PC-9 (cell line): ENCODE results near the gene GRHL1. TPM values are rescaled to one million over a fixed set of nuclear protein-coding genes. Genes with fewer than 3 reads are reported as not detected.

ENCODE experiments used
- BruUV-seq: library from RNA; stranded (reverse); fragments of 400-500 nt; replicated peaks from 2 replicates; lab custom pipeline; 2021; lab: Mats Ljungman, UMichigan
- CTCF ChIA-PET: fragments of 300-600 bp; sonication (Branson Sonifier 250); formaldehyde crosslinking; loops from one replicate; lab custom pipeline; 2022; ENCODE audit warnings: antibody characterized with exemption; lab: Charles Lee
- POLR2A ChIA-PET: fragments of 300-600 bp; sonication (Branson Sonifier 250); formaldehyde crosslinking; loops from one replicate; lab custom pipeline; 2022; ENCODE audit warnings: antibody characterized with exemption; ENCODE audit not compliant: unreplicated experiment; lab: Charles Lee
- DNase-seq, 2 experiments: peaks; one replicate each; pipeline versions ENCODE4 v3.0.0 to v3.0.0-alpha.2; 2015 to 2022; ENCODE audit warnings: mixed read lengths in 1 of 2
- H2AFZ ChIP-seq: fragments of 200-600 bp; sonication (generic); 2 replicates; pipeline ENCODE4 v1.8.1; 2017; ENCODE audit warnings: antibody characterized with exemption
- H3F3A ChIP-seq: fragments of 200-600 bp; sonication (generic); 2 replicates; pipeline ENCODE4 v1.8.1; 2017; ENCODE audit warnings: antibody characterized with exemption, mild to moderate bottlenecking, low read depth; ENCODE audit not compliant: insufficient read depth
- H3K27ac ChIP-seq: fragments of 200-600 bp; sonication (generic); 2 replicates; pipeline ENCODE4 v1.6.1; 2016; ENCODE audit warnings: mixed run types
- H3K27me3 ChIP-seq: fragments of 200-600 bp; sonication (generic); 2 replicates; pipeline ENCODE4 v1.6.1; 2016; ENCODE audit warnings: low read depth, mixed run types; ENCODE audit not compliant: insufficient read depth
- H3K36me3 ChIP-seq: fragments of 200-600 bp; sonication (generic); 2 replicates; pipeline ENCODE4 v1.6.1; 2016; ENCODE audit warnings: low read depth, mixed run types
- H3K4me1 ChIP-seq: fragments of 200-600 bp; sonication (generic); replicated peaks from 2 replicates; pipeline ENCODE4 v1.6.1; 2016; ENCODE audit warnings: mixed run types; ENCODE audit not compliant: insufficient read depth
- H3K4me2 ChIP-seq: fragments of 200-600 bp; sonication (generic); 2 replicates; pipeline ENCODE4 v1.6.1; 2017; ENCODE audit warnings: mixed run types
- H3K4me3 ChIP-seq: fragments of 200-600 bp; sonication (generic); 2 replicates; pipeline ENCODE4 v1.6.1; 2016; ENCODE audit warnings: mixed run types
- H3K79me2 ChIP-seq: fragments of 200-600 bp; sonication (generic); 2 replicates; pipeline ENCODE4 v1.6.1; 2017; ENCODE audit warnings: low read depth, mixed run types
- H3K9me2 ChIP-seq: fragments of 200-600 bp; sonication (generic); 2 replicates; pipeline ENCODE4 v1.8.1; 2017; ENCODE audit warnings: mild to moderate bottlenecking; ENCODE audit not compliant: insufficient read depth
- H3K9me3 ChIP-seq: fragments of 200-600 bp; sonication (generic); 2 replicates; pipeline ENCODE4 v1.8.1; 2016; ENCODE audit warnings: low read depth; ENCODE audit not compliant: insufficient read depth
- H4K20me1 ChIP-seq: fragments of 200-600 bp; sonication (generic); 2 replicates; pipeline ENCODE4 v1.8.1; 2017; ENCODE audit not compliant: insufficient read depth
- CTCF ChIP-seq: fragments of 200-600 bp; sonication (generic); conservative IDR thresholded peaks from 2 replicates; pipeline ENCODE4 v1.6.1; 2017; ENCODE audit warnings: mixed run types, antibody characterized with exemption, mild to moderate bottlenecking, moderate library complexity
- EZH2 ChIP-seq: fragments of 200-600 bp; sonication (generic); IDR thresholded peaks from 2 replicates; pipeline ENCODE4 v1.8.0; 2017; ENCODE audit warnings: antibody characterized with exemption, low read depth
- intact Hi-C: fragments of 100-400 bp; cut with micrococcal nuclease; formaldehyde crosslinking; loops from one replicate; pipeline ENCODE4 v1.10.0; 2022; ENCODE audit not compliant: unreplicated experiment
- total RNA-seq: library from RNA; stranded (reverse); gene quantifications from 2 replicates; pipeline ENCODE4 v1.2.3, GENCODE V29; 2021

GRHL1 gene
- total RNA-seq, 1 experiment from 2014 or later, result 10.6 TPM

GRCh38 chr2:10022041-10022421 is 70.5 kb downstream of the GRHL1 start:
- no TSS peak for BruUV-seq
- no peaks in the 10 kb centered on the region for H4K20me1 ChIP-seq
- H3F3A ChIP-seq, result no peaks in the 10 kb centered on the region; the same call in 1 of the 2 replicates
- CTCF ChIA-PET, result no interaction called here
- H3K27me3 ChIP-seq, result no peaks in the 10 kb centered on the region
- H3K4me2 ChIP-seq, result no peak overlapping the region
- no peaks in the 10 kb centered on the region for H3K4me1 ChIP-seq
- no peak overlapping the region for H3K27ac ChIP-seq
- TF ChIP-seq EZH2, result no peak
- TF ChIP-seq CTCF, result no peak
- no peaks in the 10 kb centered on the region for H3K79me2 ChIP-seq
- no peak overlapping the region for H2AFZ ChIP-seq
- intact Hi-C loops, result no loop called here
- no peak overlapping the region for H3K4me3 ChIP-seq
- no peaks in the 10 kb centered on the region for H3K9me3 ChIP-seq
- POLR2A ChIA-PET, result no interaction called here
- no peaks in the 10 kb centered on the region for H3K9me2 ChIP-seq
- no peaks in the 10 kb centered on the region for H3K36me3 ChIP-seq
- DNase-seq, result no peak

GRCh38 chr2:10022445-10022844 is 71.0 kb downstream of the GRHL1 start:
- DNase-seq, result no peak
- Histone ChIP-seq H3K36me3 (no peaks in the 10 kb centered on the region), H3K9me2 (no peaks in the 10 kb centered on the region), H3F3A (no peaks in the 10 kb centered on the region; the same call in 1 of the 2 replicates), H2AFZ (no peak overlapping the region), H3K4me3 (no peak overlapping the region), H3K4me2 (no peak overlapping the region), H3K9me3 (no peaks in the 10 kb centered on the region), H3K4me1 (no peaks in the 10 kb centered on the region), H4K20me1 (no peaks in the 10 kb centered on the region), H3K79me2 (no peaks in the 10 kb centered on the region), H3K27me3 (no peaks in the 10 kb centered on the region), H3K27ac (no peak overlapping the region)
- BruUV-seq, result no TSS peak
- ChIA-PET POLR2A (no interaction called here), CTCF (no interaction called here)
- TF ChIP-seq EZH2, result no peak
- no peak for TF ChIP-seq CTCF
- intact Hi-C loops, result no loop called here

DNA sequence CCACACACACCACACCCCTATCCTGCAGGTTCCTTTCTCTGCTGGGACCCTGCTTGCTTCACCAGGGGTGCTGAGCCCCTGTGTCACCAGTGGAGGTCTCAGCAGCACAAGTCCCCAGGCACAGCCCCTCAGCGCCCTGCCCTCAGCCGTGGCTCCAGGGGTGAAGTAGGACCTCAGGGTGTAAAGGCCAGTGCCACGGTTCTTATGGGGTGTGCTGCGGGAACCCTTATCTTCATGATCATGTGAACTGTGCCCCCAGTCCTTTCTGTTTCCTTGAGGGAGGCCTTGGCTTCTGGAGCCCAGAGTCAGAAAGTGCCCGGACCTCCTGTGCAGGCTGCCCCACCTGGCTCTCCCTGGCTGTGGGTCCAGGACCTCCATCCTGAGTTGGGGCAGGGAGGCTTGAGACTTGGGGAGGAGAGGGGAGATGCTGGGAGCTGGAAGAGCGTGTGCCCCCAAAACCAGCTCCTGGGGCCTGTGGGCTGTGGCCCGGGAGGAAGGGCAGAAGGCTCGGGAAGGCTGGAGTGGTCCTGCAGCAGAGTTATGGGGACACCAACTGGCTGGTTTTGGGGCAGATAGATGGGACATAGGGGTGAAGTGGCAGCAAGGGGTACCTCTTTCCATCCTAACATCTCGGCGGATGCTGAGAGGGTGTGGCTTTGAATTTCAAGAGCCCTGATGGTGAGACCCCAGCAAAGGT is 71.6 kb downstream of the GRHL1 start:
- no peaks in the 10 kb centered on the region for H3K4me1 ChIP-seq
- no peaks in the 10 kb centered on the region for H3K36me3 ChIP-seq
- H3K27me3 ChIP-seq, result no peaks in the 10 kb centered on the region
- H3K9me3 ChIP-seq, result no peaks in the 10 kb centered on the region
- no peaks in the 10 kb centered on the region for H4K20me1 ChIP-seq
- POLR2A ChIA-PET, result no interaction called here
- H3K79me2 ChIP-seq, result no peaks in the 10 kb centered on the region
- DNase-seq, result no peak
- no peak overlapping the region for H3K4me2 ChIP-seq
- no peak overlapping the region for H2AFZ ChIP-seq
- no TSS peak for BruUV-seq
- TF ChIP-seq EZH2, result no peak
- no peak for TF ChIP-seq CTCF
- no peak overlapping the region for H3K27ac ChIP-seq
- intact Hi-C loops, result no loop called here
- CTCF ChIA-PET, result no interaction called here
- H3K9me2 ChIP-seq, result no peaks in the 10 kb centered on the region
- no peaks in the 10 kb centered on the region; the same call in 1 of the 2 replicates for H3F3A ChIP-seq
- no peak overlapping the region for H3K4me3 ChIP-seq
